PC-9 (cell line): ENCODE measurements around the gene CDC42BPA. TPM values are rescaled to one million over a fixed set of nuclear protein-coding genes. Genes with fewer than 3 reads are reported as not detected.
"Not testable (repeated sequence)": the region's sequence is repeated elsewhere in the genome, so short reads cannot be mapped to it uniquely, and the experiment has no call there.

Source experiments
- BruUV-seq: library from RNA; stranded (reverse); fragments of 400-500 nt; replicated peaks from 2 replicates; lab custom pipeline; 2021; lab: Mats Ljungman, UMichigan
- CTCF ChIA-PET: fragments of 300-600 bp; sonication (Branson Sonifier 250); formaldehyde crosslinking; loops from one replicate; lab custom pipeline; 2022; ENCODE audit warnings: antibody characterized with exemption; lab: Charles Lee
- POLR2A ChIA-PET: fragments of 300-600 bp; sonication (Branson Sonifier 250); formaldehyde crosslinking; loops from one replicate; lab custom pipeline; 2022; ENCODE audit warnings: antibody characterized with exemption; ENCODE audit not compliant: unreplicated experiment; lab: Charles Lee
- DNase-seq, 2 experiments: peaks; one replicate each; pipeline versions ENCODE4 v3.0.0 to v3.0.0-alpha.2; 2015 to 2022; ENCODE audit warnings: mixed read lengths in 1 of 2
- H2AFZ ChIP-seq: fragments of 200-600 bp; sonication (generic); 2 replicates; pipeline ENCODE4 v1.8.1; 2017; ENCODE audit warnings: antibody characterized with exemption
- H3F3A ChIP-seq: fragments of 200-600 bp; sonication (generic); 2 replicates; pipeline ENCODE4 v1.8.1; 2017; ENCODE audit warnings: antibody characterized with exemption, mild to moderate bottlenecking, low read depth; ENCODE audit not compliant: insufficient read depth
- H3K27ac ChIP-seq: fragments of 200-600 bp; sonication (generic); 2 replicates; pipeline ENCODE4 v1.6.1; 2016; ENCODE audit warnings: mixed run types
- H3K27me3 ChIP-seq: fragments of 200-600 bp; sonication (generic); 2 replicates; pipeline ENCODE4 v1.6.1; 2016; ENCODE audit warnings: low read depth, mixed run types; ENCODE audit not compliant: insufficient read depth
- H3K36me3 ChIP-seq: fragments of 200-600 bp; sonication (generic); 2 replicates; pipeline ENCODE4 v1.6.1; 2016; ENCODE audit warnings: low read depth, mixed run types
- H3K4me1 ChIP-seq: fragments of 200-600 bp; sonication (generic); replicated peaks from 2 replicates; pipeline ENCODE4 v1.6.1; 2016; ENCODE audit warnings: mixed run types; ENCODE audit not compliant: insufficient read depth
- H3K4me2 ChIP-seq: fragments of 200-600 bp; sonication (generic); 2 replicates; pipeline ENCODE4 v1.6.1; 2017; ENCODE audit warnings: mixed run types
- H3K4me3 ChIP-seq: fragments of 200-600 bp; sonication (generic); 2 replicates; pipeline ENCODE4 v1.6.1; 2016; ENCODE audit warnings: mixed run types
- H3K79me2 ChIP-seq: fragments of 200-600 bp; sonication (generic); 2 replicates; pipeline ENCODE4 v1.6.1; 2017; ENCODE audit warnings: low read depth, mixed run types
- H3K9me2 ChIP-seq: fragments of 200-600 bp; sonication (generic); 2 replicates; pipeline ENCODE4 v1.8.1; 2017; ENCODE audit warnings: mild to moderate bottlenecking; ENCODE audit not compliant: insufficient read depth
- H3K9me3 ChIP-seq: fragments of 200-600 bp; sonication (generic); 2 replicates; pipeline ENCODE4 v1.8.1; 2016; ENCODE audit warnings: low read depth; ENCODE audit not compliant: insufficient read depth
- H4K20me1 ChIP-seq: fragments of 200-600 bp; sonication (generic); 2 replicates; pipeline ENCODE4 v1.8.1; 2017; ENCODE audit not compliant: insufficient read depth
- EZH2 ChIP-seq: fragments of 200-600 bp; sonication (generic); IDR thresholded peaks from 2 replicates; pipeline ENCODE4 v1.8.0; 2017; ENCODE audit warnings: antibody characterized with exemption, low read depth
- intact Hi-C: fragments of 100-400 bp; cut with micrococcal nuclease; formaldehyde crosslinking; loops from one replicate; pipeline ENCODE4 v1.10.0; 2022; ENCODE audit not compliant: unreplicated experiment
- total RNA-seq: library from RNA; stranded (reverse); gene quantifications from 2 replicates; pipeline ENCODE4 v1.2.3, GENCODE V29; 2021
- TF ChIP-seq, protein P1 (sequence below): fragments of 200-600 bp; sonication (generic); conservative IDR thresholded peaks from 2 replicates; pipeline ENCODE4 v1.6.1; 2017; ENCODE audit warnings: mixed run types, antibody characterized with exemption, mild to moderate bottlenecking, moderate library complexity

Gene CDC42BPA
- total RNA-seq, 1 experiment from 2014 or later, result 47.5 TPM

- H3K79me2 ChIP-seq, result no peaks in the 10 kb centered on the region
- H3K4me2 ChIP-seq, result no peak overlapping the region
- peaks cover 9% of the 10 kb centered on the region for H3K9me3 ChIP-seq
- intact Hi-C loops, result no loop called here
- H3K9me2 ChIP-seq, result no peaks in the 10 kb centered on the region
- no peak for DNase-seq
- H3K27me3 ChIP-seq, result no peaks in the 10 kb centered on the region
- 0 out of 2 replicates have a peak overlapping the region, but pooled peaks have one; percentile 69 for H3K27ac ChIP-seq
- TF ChIP-seq, protein P1, sequence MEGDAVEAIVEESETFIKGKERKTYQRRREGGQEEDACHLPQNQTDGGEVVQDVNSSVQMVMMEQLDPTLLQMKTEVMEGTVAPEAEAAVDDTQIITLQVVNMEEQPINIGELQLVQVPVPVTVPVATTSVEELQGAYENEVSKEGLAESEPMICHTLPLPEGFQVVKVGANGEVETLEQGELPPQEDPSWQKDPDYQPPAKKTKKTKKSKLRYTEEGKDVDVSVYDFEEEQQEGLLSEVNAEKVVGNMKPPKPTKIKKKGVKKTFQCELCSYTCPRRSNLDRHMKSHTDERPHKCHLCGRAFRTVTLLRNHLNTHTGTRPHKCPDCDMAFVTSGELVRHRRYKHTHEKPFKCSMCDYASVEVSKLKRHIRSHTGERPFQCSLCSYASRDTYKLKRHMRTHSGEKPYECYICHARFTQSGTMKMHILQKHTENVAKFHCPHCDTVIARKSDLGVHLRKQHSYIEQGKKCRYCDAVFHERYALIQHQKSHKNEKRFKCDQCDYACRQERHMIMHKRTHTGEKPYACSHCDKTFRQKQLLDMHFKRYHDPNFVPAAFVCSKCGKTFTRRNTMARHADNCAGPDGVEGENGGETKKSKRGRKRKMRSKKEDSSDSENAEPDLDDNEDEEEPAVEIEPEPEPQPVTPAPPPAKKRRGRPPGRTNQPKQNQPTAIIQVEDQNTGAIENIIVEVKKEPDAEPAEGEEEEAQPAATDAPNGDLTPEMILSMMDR, result no peak
- no peak for TF ChIP-seq EZH2
- no TSS peak for BruUV-seq
- H3K4me3 ChIP-seq, result no peak overlapping the region
- no peak overlapping the region for H2AFZ ChIP-seq
- no peaks in the 10 kb centered on the region for H4K20me1 ChIP-seq
- H3K36me3 ChIP-seq, result no peaks in the 10 kb centered on the region
- POLR2A ChIA-PET, result interaction anchor here (0.6 kb wide), 1 partner anchor 224 kb away, joined by 3 read pairs; no protein-coding TSS in a partner anchor
- peaks cover 18% of the 10 kb centered on the region; the same call in 1 of the 2 replicates for H3F3A ChIP-seq
- H3K4me1 ChIP-seq, result peaks cover 15% of the 10 kb centered on the region
- CTCF ChIA-PET, result no interaction called here
Measured at GRCh38 chr1:227343206-227343605, 24.9 kb upstream of the CDC42BPA start.

DNA sequence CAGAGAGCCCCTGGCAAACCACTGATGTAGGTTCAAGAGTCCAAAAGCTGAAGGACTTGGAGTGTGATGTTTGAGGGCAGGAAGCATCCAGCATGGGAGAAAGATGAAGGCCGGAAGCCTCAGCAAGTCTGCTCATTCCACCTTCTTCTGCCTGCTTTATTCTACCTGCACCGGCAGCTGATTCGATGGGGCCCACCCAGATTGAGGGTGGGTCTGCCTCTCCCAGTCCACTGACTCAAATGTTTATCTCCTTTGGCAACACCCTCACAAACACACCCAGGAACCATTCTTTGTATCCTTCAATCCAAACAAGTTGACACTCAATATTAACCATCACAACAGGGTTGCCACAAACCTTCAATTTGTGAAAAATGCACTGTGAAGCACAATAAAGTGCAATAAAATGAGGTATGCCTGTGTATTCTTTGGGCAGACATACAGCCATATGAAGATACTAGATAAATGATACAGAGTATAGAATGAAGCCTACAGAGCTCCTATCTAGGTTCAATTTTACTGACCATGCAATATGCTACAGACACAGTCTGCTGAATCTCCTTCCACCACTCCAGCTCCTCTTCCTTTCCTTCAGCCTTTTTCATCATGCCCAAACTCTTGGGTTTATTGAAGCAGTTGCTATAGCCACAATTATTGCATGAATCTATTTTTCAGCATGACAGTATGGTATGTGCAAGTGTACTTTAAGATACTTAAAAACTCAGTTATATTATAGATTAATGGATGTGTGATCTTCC, 24.0 kb upstream of the CDC42BPA start:
- POLR2A ChIA-PET, result no interaction called here
- CTCF ChIA-PET, result no interaction called here

DNA sequence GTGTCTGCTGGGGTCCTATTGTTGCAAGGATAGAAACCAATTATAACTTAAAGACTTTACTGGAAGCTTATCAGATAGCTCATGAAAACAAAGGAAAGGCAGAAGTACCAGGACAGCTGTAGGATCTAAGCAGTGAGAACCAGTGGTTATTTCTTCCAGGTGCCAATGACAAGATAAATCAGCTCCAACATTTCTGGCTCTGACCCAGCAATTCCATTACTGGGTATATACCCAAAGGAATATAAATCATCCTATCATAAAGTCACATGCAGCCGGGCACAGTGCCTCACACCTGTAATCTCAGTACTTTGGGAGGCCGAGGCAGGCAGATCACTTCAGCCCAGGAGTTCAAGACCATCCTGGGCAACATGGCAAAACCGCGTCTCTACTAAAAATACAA, 17.8 kb upstream of the CDC42BPA start:
- H3K4me3 ChIP-seq, H3K79me2 ChIP-seq, H3K27ac ChIP-seq, H3K36me3 ChIP-seq, DNase-seq, intact Hi-C loops, H3F3A ChIP-seq, BruUV-seq, H3K27me3 ChIP-seq, POLR2A ChIA-PET, H4K20me1 ChIP-seq, H2AFZ ChIP-seq, CTCF ChIA-PET, H3K9me2 ChIP-seq, H3K9me3 ChIP-seq, H3K4me2 ChIP-seq, H3K4me1 ChIP-seq: not testable (repeated sequence)

More for the DNA sequence above, 24.0 kb upstream of the CDC42BPA start:
- Histone ChIP-seq H3K27me3 (no peaks in the 10 kb centered on the region), H3K79me2 (no peaks in the 10 kb centered on the region), H3K4me1 (peaks cover 15% of the 10 kb centered on the region), H3K4me2 (no peak overlapping the region), H3K9me3 (peaks cover 9% of the 10 kb centered on the region), H3K9me2 (no peaks in the 10 kb centered on the region), H3K27ac (no peak overlapping the region), H2AFZ (no peak overlapping the region), H3K36me3 (no peaks in the 10 kb centered on the region), H3F3A (peaks cover 18% of the 10 kb centered on the region; the same call in 1 of the 2 replicates), H3K4me3 (no peak overlapping the region), H4K20me1 (no peaks in the 10 kb centered on the region)
- no peak for TF ChIP-seq EZH2
- TF ChIP-seq, protein P1, result no peak
- intact Hi-C loops, result no loop called here
- no peak for DNase-seq
- no TSS peak for BruUV-seq
